NCI-H526 treated with DMSO at 0.1 percent for 48 hours (cell line): ENCODE measurements around the gene ARRB1.
A peak's percentile ranks its signal among the peaks of the same experiment; 100 is the strongest.

Experiments used
- DNase-seq: peaks from one replicate; lab custom pipeline; 2025; lab: John Stamatoyannopoulos, UW

The ARRB1 gene

GRCh38 chr11:75249704-75250103 lies 101.8 kb downstream of the ARRB1 start:
- DNase-seq, result no peak

- DNase-seq, result no peak
Measured at GRCh38 chr11:75248924-75249256, 102.6 kb downstream of the ARRB1 start.

GRCh38 chr11:75246671-75247350 lies 104.7 kb downstream of the ARRB1 start:
- DNase-seq, result no peak

- no peak for DNase-seq
Measured at GRCh38 chr11:75246006-75246670, 105.3 kb downstream of the ARRB1 start.

- no peak for DNase-seq
Measured at GRCh38 chr11:75245356-75246005, 106.0 kb downstream of the ARRB1 start.

GRCh38 chr11:75244052-75244814 lies 107.2 kb downstream of the ARRB1 start:
- no peak for DNase-seq

GRCh38 chr11:75242722-75243600 lies 108.5 kb downstream of the ARRB1 start:
- DNase-seq, result no peak

- DNase-seq, result no peak
Measured at GRCh38 chr11:75241906-75242644, 109.4 kb downstream of the ARRB1 start.

GRCh38 chr11:75241036-75241905 lies 110.2 kb downstream of the ARRB1 start:
- DNase-seq, result peak; percentile 75

- DNase-seq, result no peak
Measured at GRCh38 chr11:75240311-75241035, 111.0 kb downstream of the ARRB1 start, which contains the start of gene TPBGL. TPBGL (plus strand) TSS chr11:75240774; CDS start chr11:75241050, 276 bp downstream.

GRCh38 chr11:75239531-75240290 lies 111.8 kb downstream of the ARRB1 start:
- DNase-seq, result no peak

- DNase-seq, result no peak
Measured at GRCh38 chr11:75238595-75239440, 112.6 kb downstream of the ARRB1 start.

- no peak for DNase-seq
Measured at GRCh38 chr11:75237050-75237449, 114.4 kb downstream of the ARRB1 start.

GRCh38 chr11:75236062-75236461 lies 115.4 kb downstream of the ARRB1 start:
- DNase-seq, result no peak

GRCh38 chr11:75233754-75234172 lies 117.7 kb downstream of the ARRB1 start:
- no peak for DNase-seq

- DNase-seq, result no peak
Measured at GRCh38 chr11:75230621-75231020, 120.8 kb downstream of the ARRB1 start.

- DNase-seq, result no peak
Measured at GRCh38 chr11:75229466-75229865, 122.0 kb downstream of the ARRB1 start.
